ENCODE measurements around the gene LY9. TPM values are rescaled to one million over a fixed set of nuclear protein-coding genes. Genes with fewer than 3 reads are reported as not detected.

Gene LY9
- total RNA-seq, 6 donors from 2014 or later = 0.78 to 6.7 (median 2.3) TPM

- WGBS, 2 donors = 94 to 97% methylated on average over 16 to 35 of the region's 43 CpGs
- TF ChIP-seq POLR2AphosphoS5 (IDR thresholded peaks at IDR 0.05) = no peak
- no peak overlapping the region for H3K4me3 ChIP-seq
- H3K27me3 ChIP-seq = no peaks in the 10 kb centered on the region
- H3K27ac ChIP-seq = no peak overlapping the region
- peak in 1 of 2 donors; percentile 79 for DNase-seq
- no peak for ATAC-seq (ENCODE audit: low FRiP score in 2 of 2)
- H3K9me3 ChIP-seq = peaks cover 7% of the 10 kb centered on the region in 4 donors
- H3K36me3 ChIP-seq = no peaks in the 10 kb centered on the region
- H3K4me1 ChIP-seq = no peaks in the 10 kb centered on the region
Measured at GRCh38 chr1:160801836-160802580, 6.0 kb downstream of the LY9 start.

- ATAC-seq (ENCODE audit: low FRiP score in 2 of 2) (no peak), DNase-seq (no peak)
- Histone ChIP-seq H3K36me3 (no peaks in the 10 kb centered on the region), H3K4me1 (no peaks in the 10 kb centered on the region), H3K4me3 (no peak overlapping the region), H3K27me3 (no peaks in the 10 kb centered on the region), H3K27ac (no peak overlapping the region), H3K9me3 (peaks cover 7 to 11% (median 8%) of the 10 kb centered on the region in 4 donors)
- TF ChIP-seq EP300 (IDR thresholded peaks at IDR 0.05) (no peak), POLR2AphosphoS5 (IDR thresholded peaks at IDR 0.05) (no peak), POLR2A (IDR thresholded peaks at IDR 0.05) (no peak), CTCF (IDR thresholded peaks at IDR 0.05) (no peak)
- 75 to 80% methylated on average over 1 of the region's 1 CpG for WGBS, 2 donors
Measured at GRCh38 chr1:160806109-160806665, 10.2 kb downstream of the LY9 start.

GRCh38 chr1:160806784-160807183 lies 10.8 kb downstream of the LY9 start:
- no peaks in the 10 kb centered on the region for H3K36me3 ChIP-seq
- H3K27me3 ChIP-seq = no peaks in the 10 kb centered on the region
- no peaks in the 10 kb centered on the region for H3K4me1 ChIP-seq
- no peak overlapping the region for H3K4me3 ChIP-seq
- ATAC-seq (ENCODE audit: low FRiP score in 2 of 2) = no peak
- H3K9me3 ChIP-seq = peaks cover 7 to 11% (median 8%) of the 10 kb centered on the region in 4 donors
- no peak for TF ChIP-seq EP300 (IDR thresholded peaks at IDR 0.05)
- no peak for TF ChIP-seq POLR2AphosphoS5 (IDR thresholded peaks at IDR 0.05)
- TF ChIP-seq CTCF (IDR thresholded peaks at IDR 0.05) = no peak
- TF ChIP-seq POLR2A (IDR thresholded peaks at IDR 0.05) = no peak
- H3K27ac ChIP-seq = no peak overlapping the region
- no peak for DNase-seq

GRCh38 chr1:160807247-160807646 lies 11.3 kb downstream of the LY9 start:
- Histone ChIP-seq H3K36me3 (no peaks in the 10 kb centered on the region), H3K27ac (no peak overlapping the region), H3K4me3 (no peak overlapping the region), H3K4me1 (no peaks in the 10 kb centered on the region), H3K27me3 (no peaks in the 10 kb centered on the region), H3K9me3 (peaks cover 7 to 11% (median 8%) of the 10 kb centered on the region in 4 donors)
- DNase-seq (no peak), ATAC-seq (ENCODE audit: low FRiP score in 2 of 2) (no peak)
- WGBS, 2 donors = 76 to 77% methylated on average over 3 of the region's 3 CpGs
- TF ChIP-seq CTCF (IDR thresholded peaks at IDR 0.05) (no peak), POLR2AphosphoS5 (IDR thresholded peaks at IDR 0.05) (no peak), EP300 (IDR thresholded peaks at IDR 0.05) (no peak), POLR2A (IDR thresholded peaks at IDR 0.05) (no peak)

- no peaks in the 10 kb centered on the region for H3K4me1 ChIP-seq
- no peaks in the 10 kb centered on the region for H3K27me3 ChIP-seq
- H3K4me3 ChIP-seq = no peak overlapping the region
- H3K36me3 ChIP-seq = no peaks in the 10 kb centered on the region
- peaks cover 7 to 11% (median 8%) of the 10 kb centered on the region in 4 donors for H3K9me3 ChIP-seq
- H3K27ac ChIP-seq = no peak overlapping the region
- DNase-seq = no peak
- ATAC-seq (ENCODE audit: low FRiP score in 2 of 2) = peak in 1 of 2 donors; percentile 46
- TF ChIP-seq POLR2AphosphoS5 (IDR thresholded peaks at IDR 0.05) (no peak), EP300 (IDR thresholded peaks at IDR 0.05) (no peak), CTCF (IDR thresholded peaks at IDR 0.05) (no peak), POLR2A (IDR thresholded peaks at IDR 0.05) (no peak)
- 100% methylated on average over 2 of the region's 2 CpGs for WGBS, 2 donors
Measured at GRCh38 chr1:160807738-160808137, 11.8 kb downstream of the LY9 start.

Measured in upper lobe of left lung (tissue), 6 donors.